HEK293 (cell line): Measurements from ENCODE around the gene APPBP2.

Experiments used
- SALL2 ChIP-seq: fragments of 450-650 bp; formaldehyde crosslinking; IDR thresholded peaks from 2 replicates; pipeline ENCODE4 v1.5.0; 2017; ENCODE audit warnings: missing biosample characterization, mild to moderate bottlenecking, missing genetic modification characterization, borderline replicate concordance
- ZBTB7A ChIP-seq: fragments of 450-650 bp; formaldehyde crosslinking; IDR thresholded peaks from 2 replicates; pipeline ENCODE4 v1.5.1; 2016; ENCODE audit warnings: low read depth, missing biosample characterization, missing genetic modification characterization
- ZNF121 ChIP-seq: fragments of 450-650 bp; formaldehyde crosslinking; IDR thresholded peaks from 2 replicates; pipeline ENCODE4 v1.5.1; 2016; ENCODE audit warnings: missing biosample characterization, missing genetic modification characterization
- ZNF23 ChIP-seq: fragments of 450-650 bp; formaldehyde crosslinking; IDR thresholded peaks from 2 replicates; pipeline ENCODE4 v1.5.1; 2016; ENCODE audit warnings: missing biosample characterization, missing genetic modification characterization, borderline replicate concordance
- ZNF24 ChIP-seq: fragments of 450-650 bp; formaldehyde crosslinking; IDR thresholded peaks from 2 replicates; pipeline ENCODE4 v1.5.1; 2016; ENCODE audit warnings: missing biosample characterization, missing genetic modification characterization
- ZNF350 ChIP-seq: fragments of 450-650 bp; formaldehyde crosslinking; IDR thresholded peaks from 2 replicates; pipeline ENCODE4 v1.5.0; 2017; ENCODE audit warnings: missing biosample characterization, mild to moderate bottlenecking, missing genetic modification characterization
- ZNF366 ChIP-seq: fragments of 450-650 bp; formaldehyde crosslinking; conservative IDR thresholded peaks from 2 replicates; pipeline ENCODE4 v1.5.1; 2016; ENCODE audit warnings: missing biosample characterization, missing genetic modification characterization
- ZNF48 ChIP-seq: fragments of 450-650 bp; formaldehyde crosslinking; IDR thresholded peaks from 2 replicates; pipeline ENCODE4 v1.5.1; 2016; ENCODE audit warnings: missing biosample characterization, missing genetic modification characterization
- ZNF747 ChIP-seq: fragments of 450-650 bp; formaldehyde crosslinking; IDR thresholded peaks from 2 replicates; pipeline ENCODE4 v1.5.1; 2016; ENCODE audit warnings: missing biosample characterization, missing genetic modification characterization

DNA sequence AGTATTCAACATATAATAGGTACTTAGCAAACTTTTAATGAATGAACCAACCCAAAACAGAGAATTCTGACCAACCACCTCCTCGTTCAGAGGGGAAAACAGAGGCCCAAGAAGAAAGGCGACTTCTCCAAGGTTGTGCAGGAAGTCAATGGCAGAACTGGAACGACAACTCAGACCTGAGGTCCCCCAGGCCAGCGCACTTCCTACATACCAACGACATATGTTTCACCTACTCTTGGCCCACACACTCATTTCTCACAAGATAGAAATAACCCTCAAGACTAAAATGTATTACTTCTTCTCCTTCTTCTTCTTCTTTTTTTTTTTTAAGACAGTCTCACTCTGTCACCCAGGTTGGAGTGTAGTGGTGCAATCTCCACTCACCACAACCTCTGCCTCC is 89.4 kb downstream of the APPBP2 start:
- TF ChIP-seq ZNF24 (no peak), ZBTB7A (no peak), SALL2 (tag by site-specific recombination) (no peak), ZNF48 (tag by site-specific recombination) (no peak), ZNF366 (no peak), ZNF23 (tag by site-specific recombination) (no peak), ZNF121 (no peak), ZNF747 (tag by site-specific recombination) (no peak), ZNF350 (tag by site-specific recombination) (no peak)
